Measurements from ENCODE around the gene CTNNB1. TPM values are rescaled to one million over a fixed set of nuclear protein-coding genes. Genes with fewer than 3 reads are reported as not detected.

CTNNB1 gene
- total RNA-seq, 1 donor, result 921 TPM

GRCh38 chr3:41223078-41223477, 23.8 kb downstream of the CTNNB1 start:
- H3K4me3 ChIP-seq (ENCODE audit: low read depth, low read length), result no peak overlapping the region
- TF ChIP-seq CTCF (IDR thresholded peaks at IDR 0.05; ENCODE audit: insufficient read depth, low read depth, low read length), result no peak
- no peak for DNase-seq (ENCODE audit: low read depth)

GRCh38 chr3:41223691-41224090, 24.4 kb downstream of the CTNNB1 start:
- no peak for DNase-seq (ENCODE audit: low read depth)
- no peak overlapping the region for H3K4me3 ChIP-seq (ENCODE audit: low read depth, low read length)
- no peak for TF ChIP-seq CTCF (IDR thresholded peaks at IDR 0.05; ENCODE audit: insufficient read depth, low read depth, low read length)

GRCh38 chr3:41224120-41224806, 25.0 kb downstream of the CTNNB1 start:
- TF ChIP-seq CTCF (IDR thresholded peaks at IDR 0.05; ENCODE audit: insufficient read depth, low read depth, low read length), result no peak
- H3K4me3 ChIP-seq (ENCODE audit: low read depth, low read length), result no peak overlapping the region
- peak; percentile 56 for DNase-seq (ENCODE audit: low read depth)

GRCh38 chr3:41234823-41235721, 35.8 kb downstream of the CTNNB1 start:
- no peak for TF ChIP-seq CTCF (IDR thresholded peaks at IDR 0.05; ENCODE audit: insufficient read depth, low read depth, low read length)
- DNase-seq (ENCODE audit: low read depth), result no peak

GRCh38 chr3:41236228-41236627, 36.9 kb downstream of the CTNNB1 start:
- DNase-seq (ENCODE audit: low read depth), result no peak
- H3K4me3 ChIP-seq (ENCODE audit: low read depth, low read length), result no peak overlapping the region
- no peak for TF ChIP-seq CTCF (IDR thresholded peaks at IDR 0.05; ENCODE audit: insufficient read depth, low read depth, low read length)

More at GRCh38 chr3:41234823-41235721, 35.8 kb downstream of the CTNNB1 start:
- H3K4me3 ChIP-seq (ENCODE audit: low read depth, low read length), result no peak overlapping the region

- no peak for TF ChIP-seq CTCF (IDR thresholded peaks at IDR 0.05; ENCODE audit: insufficient read depth, low read depth, low read length)
- no peak overlapping the region for H3K4me3 ChIP-seq (ENCODE audit: low read depth, low read length)
- DNase-seq (ENCODE audit: low read depth), result no peak
Measured at GRCh38 chr3:41237907-41238306, 38.6 kb downstream of the CTNNB1 start.
